GM10248 (cell line): ENCODE measurements around the gene ZMYM3.
"Not testable (repeated sequence)": the region's sequence is repeated elsewhere in the genome, so short reads cannot be mapped to it uniquely, and the experiment has no call there.

Experiments
- CTCF ChIA-PET: fragments of 300-600 bp; sonication (Branson Sonifier 250); formaldehyde crosslinking; extraction: SDS; loops from one replicate; lab custom pipeline; 2021; ENCODE audit warnings: antibody characterized with exemption; lab: Yijun Ruan, JAX
- POLR2A ChIA-PET: fragments of 350-650 bp; sonication (Branson Sonifier 250); formaldehyde crosslinking; extraction: SDS; loops from one replicate; lab custom pipeline; 2020; ENCODE audit warnings: antibody characterized with exemption; lab: Yijun Ruan, JAX
- DNase-seq: peaks from one replicate; pipeline ENCODE4 v3.0.0; 2012; ENCODE audit errors: extremely low spot score
- TF ChIP-seq, protein P1 (sequence below): IDR thresholded peaks from 2 replicates; pipeline ENCODE4 v1.5.1; 2012; ENCODE audit warnings: mild to moderate bottlenecking, low read depth; ENCODE audit errors: extremely low read depth, missing control alignments, control extremely low read depth

ZMYM3 gene

DNA sequence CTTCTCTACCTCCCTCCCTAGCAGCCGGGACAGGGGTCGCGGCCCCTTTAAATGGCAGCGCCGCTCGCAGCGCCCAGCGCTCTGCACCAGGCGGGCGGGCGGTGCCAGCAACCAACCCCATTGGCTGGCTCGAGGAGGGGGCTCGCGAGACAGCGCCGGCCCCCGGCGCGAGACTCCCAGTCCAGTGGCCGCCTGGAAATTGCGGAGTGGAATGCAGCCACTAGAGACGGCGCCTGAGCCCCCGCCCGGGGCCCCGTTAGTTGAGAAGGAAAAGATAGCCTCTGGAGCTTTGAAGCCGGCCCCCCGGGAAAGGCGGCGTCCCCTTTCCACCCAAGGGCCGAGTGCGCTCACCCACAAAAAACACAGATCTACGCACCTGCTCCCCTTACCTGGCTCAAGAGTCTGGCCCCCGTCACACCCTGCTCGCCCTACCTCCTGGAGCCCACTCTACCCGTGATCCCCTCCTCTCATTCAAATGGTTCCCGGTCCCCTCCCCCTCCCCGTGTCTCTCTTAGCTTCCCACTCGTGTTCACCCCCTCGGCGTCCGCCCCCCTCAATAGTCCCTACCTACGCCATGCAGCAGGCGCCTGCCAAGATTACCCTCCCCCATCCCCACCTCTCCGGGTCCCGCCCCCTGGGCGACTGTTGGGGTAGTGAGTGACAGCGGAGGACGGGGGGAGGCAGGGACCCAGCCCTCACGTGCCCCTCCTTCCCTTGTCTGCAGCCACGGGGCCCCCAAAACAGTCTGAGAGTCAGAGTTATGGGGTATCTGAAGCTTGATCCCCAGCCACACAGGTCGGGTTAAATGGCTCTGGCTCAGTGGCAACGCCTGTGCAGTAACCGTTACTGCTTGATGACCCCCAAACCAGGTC, at the start of gene ZMYM3:
ZMYM3 (minus strand) TSS at position 49 of the 872 bp plus-strand sequence. CDS start 885 bp downstream, outside the sequence.
- POLR2A ChIA-PET = interaction anchor here (0.7 kb wide), 1 partner anchor 112 kb away, joined by 3 read pairs; no protein-coding TSS in a partner anchor

DNA sequence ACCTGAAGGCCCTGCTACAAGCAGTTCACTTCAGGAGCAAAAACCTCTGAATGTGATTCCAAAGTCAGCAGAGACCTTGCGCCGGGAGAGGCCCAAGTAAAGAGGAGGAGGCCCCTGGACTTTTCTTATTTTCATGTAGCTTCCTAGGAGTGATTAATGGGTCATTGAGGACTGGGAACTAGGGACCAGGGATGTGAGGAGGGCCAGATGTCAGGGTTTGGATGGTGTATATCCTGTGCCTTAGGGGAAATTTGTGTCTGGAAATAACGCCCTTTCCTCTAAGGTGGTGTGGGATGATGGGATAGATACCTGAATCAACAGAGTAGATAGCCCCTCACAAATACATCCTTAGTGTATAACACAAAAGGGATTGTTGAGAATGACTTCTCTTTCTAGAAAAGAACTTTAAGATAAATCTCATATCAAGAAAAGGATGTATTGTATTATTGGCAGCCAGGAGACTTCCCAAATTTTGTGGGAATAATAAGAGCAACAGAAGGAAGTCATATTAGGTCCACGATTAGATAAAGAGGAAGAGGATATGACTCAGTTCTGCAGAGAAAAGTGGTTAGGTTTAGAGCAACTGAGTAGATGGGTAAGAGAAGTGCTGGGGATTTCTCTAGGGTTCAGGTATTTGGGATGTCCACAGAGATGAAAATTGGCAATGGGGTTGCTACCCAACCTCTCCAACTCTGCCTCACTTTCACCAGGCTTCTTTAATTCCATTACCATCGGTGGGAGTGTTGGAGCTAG, 48.7 kb upstream of the ZMYM3 start:
- DNase-seq = no peak
- TF ChIP-seq, protein P1, sequence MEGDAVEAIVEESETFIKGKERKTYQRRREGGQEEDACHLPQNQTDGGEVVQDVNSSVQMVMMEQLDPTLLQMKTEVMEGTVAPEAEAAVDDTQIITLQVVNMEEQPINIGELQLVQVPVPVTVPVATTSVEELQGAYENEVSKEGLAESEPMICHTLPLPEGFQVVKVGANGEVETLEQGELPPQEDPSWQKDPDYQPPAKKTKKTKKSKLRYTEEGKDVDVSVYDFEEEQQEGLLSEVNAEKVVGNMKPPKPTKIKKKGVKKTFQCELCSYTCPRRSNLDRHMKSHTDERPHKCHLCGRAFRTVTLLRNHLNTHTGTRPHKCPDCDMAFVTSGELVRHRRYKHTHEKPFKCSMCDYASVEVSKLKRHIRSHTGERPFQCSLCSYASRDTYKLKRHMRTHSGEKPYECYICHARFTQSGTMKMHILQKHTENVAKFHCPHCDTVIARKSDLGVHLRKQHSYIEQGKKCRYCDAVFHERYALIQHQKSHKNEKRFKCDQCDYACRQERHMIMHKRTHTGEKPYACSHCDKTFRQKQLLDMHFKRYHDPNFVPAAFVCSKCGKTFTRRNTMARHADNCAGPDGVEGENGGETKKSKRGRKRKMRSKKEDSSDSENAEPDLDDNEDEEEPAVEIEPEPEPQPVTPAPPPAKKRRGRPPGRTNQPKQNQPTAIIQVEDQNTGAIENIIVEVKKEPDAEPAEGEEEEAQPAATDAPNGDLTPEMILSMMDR = no peak
- CTCF ChIA-PET = no interaction called here
- POLR2A ChIA-PET = interaction anchor here (1.1 kb wide), 1 partner anchor 19 kb away, joined by 4 read pairs; the partner anchor contains the start of gene NONO

More for the DNA sequence above, at the start of gene ZMYM3:
- CTCF ChIA-PET = interaction anchor here (1.2 to 1.4 kb wide), 2 partner anchors 29 to 111 kb away, joined by 3 read pairs; partner anchors contain the start of genes NONO and TAF1
- peak; percentile 90 for DNase-seq
- TF ChIP-seq, protein P1 = no peak

DNA sequence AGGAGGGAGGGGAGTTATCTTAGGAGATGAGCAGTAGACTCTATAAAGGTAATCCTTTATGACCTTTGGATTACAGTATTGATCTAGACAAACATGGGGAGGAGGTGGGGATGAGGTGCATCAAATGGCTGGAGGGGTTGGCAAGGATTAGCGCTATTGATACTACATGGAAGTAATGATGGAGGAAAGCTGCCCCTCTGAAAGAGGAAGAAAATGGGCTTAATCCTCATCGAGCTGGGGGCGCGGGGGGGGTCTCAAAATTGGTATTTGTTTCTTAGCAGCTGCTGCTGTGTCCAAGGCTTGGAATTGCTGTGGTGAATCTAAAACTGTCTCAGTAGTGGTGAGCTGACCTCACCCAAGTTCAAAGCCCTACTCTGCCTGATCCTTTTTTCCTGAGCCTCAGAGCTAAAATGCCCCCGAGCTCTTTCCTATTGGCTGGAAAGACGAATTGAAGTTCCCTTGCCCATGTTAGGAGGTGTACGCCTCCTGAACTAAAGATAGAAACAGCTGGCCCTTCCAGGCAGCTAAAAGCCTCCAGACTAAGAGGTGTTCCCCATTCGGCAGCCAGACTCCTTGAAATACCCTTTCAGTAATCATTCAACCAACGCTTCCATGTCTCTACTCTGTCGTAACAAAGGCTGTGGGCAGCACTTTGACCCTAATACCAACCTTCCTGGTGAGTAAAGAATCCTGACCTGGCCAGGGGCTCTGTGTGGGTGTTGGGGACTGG, 47.4 kb upstream of the ZMYM3 start, which contains the start of gene ITGB1BP2:
ITGB1BP2 (plus strand) TSS at position 556 of the 730 bp plus-strand sequence; CDS start at position 613, 57 bp downstream.
- no peak for DNase-seq
- POLR2A ChIA-PET = interaction anchor here (1.1 kb wide), 1 partner anchor 18 kb away, joined by 4 read pairs; the partner anchor contains the start of gene NONO
- TF ChIP-seq, protein P1 = no peak
- CTCF ChIA-PET = no interaction called here

DNA sequence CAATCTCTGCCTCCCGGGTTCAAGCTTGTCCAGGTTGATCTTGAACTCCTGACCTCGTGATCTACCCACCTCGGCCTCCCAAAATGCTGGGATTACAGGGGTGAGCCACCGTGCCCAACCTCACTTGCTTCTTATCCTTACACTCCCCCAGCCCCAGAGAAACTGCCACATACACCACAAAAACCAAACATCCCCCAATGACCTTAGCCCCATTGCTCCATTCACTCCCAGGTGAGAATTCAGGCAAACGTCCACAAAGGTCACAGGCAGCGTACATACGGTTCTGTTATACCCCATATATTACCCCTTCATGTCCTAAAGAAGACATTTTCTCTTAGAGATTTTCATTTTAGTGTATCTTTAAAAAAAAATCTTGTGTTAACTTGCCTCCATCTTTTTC, 46.6 kb upstream of the ZMYM3 start:
- DNase-seq, CTCF ChIA-PET, POLR2A ChIA-PET: not testable (repeated sequence)

DNA sequence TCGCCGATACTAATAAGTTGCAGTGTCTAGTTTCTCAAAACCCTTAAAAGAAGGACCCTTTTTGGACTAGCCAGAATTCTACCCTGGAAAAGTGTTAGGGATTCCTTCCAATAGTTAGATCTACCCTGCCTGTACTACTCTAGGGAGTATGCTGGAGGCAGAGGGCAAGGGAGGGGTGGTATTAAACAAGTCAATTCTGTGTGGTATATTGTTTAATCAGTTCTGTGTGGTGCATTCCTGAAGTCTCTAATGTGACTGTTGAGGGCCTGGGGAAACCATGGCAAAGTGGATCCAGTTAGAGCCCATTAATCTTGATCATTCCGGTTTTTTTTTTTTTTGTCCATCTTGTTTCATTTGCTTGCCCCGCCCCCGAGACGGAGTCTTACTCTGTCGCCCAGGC, 46.1 kb upstream of the ZMYM3 start:
- DNase-seq, POLR2A ChIA-PET, CTCF ChIA-PET: not testable (repeated sequence)

DNA sequence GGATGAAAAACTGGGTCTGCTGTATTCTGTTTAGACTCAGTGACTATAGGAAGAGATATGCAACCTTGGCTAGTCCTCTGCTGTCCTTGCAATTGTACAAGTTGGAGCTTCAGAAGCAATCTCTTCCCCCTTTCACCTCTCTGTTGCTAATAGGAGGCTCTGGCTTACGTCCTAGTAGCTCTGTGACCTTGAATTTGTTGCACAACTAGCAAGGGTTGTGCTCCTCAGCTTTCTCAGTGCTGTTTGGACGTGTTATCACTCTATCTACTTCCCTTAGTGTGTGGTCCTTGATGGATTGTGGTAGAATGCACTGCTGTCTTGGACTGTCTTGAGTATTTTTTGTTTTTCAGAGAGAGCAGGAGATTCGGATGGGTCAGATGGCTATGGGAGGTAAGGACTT, 44.2 kb upstream of the ZMYM3 start:
- ChIA-PET CTCF (no interaction called here), POLR2A (interaction anchor here (1.6 kb wide), 1 partner anchor 14 kb away, joined by 4 read pairs; the partner anchor contains the start of gene NONO)
- TF ChIP-seq, protein P1 = no peak
- DNase-seq = no peak

DNA sequence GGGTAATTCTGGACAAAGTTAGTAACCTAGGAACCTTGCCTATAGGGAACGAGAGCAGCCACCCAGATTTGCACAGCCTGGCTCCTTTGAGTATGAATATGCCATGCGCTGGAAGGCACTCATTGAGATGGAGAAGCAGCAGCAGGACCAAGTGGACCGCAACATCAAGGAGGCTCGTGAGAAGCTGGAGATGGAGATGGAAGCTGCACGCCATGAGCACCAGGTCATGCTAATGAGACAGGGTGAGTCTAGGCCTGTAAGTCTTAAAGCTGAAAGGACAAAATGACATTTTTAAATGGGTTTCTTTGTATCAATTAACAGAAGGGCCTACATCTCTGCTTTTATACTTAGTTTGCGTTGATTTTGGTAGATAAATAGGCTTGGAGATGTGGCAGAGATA, 42.9 kb upstream of the ZMYM3 start:
- TF ChIP-seq, protein P1 = no peak
- DNase-seq = no peak
- POLR2A ChIA-PET = interaction anchor here (1.6 kb wide), 1 partner anchor 13 kb away, joined by 4 read pairs; the partner anchor contains the start of gene NONO
- CTCF ChIA-PET = no interaction called here
